Hematopoietic multipotent progenitor cell treated with erythropoietin and hydrocortisone succinate and interleukin-3 and kit ligand, for 17 days (in vitro differentiated cells): ENCODE data around the gene GRWD1.
"Not testable (repeated sequence)": the region's sequence is repeated elsewhere in the genome, so short reads cannot be mapped to it uniquely, and the experiment has no call there.

Experiments
- DNase-seq: peaks from one replicate; pipeline ENCODE4 v3.0.0-alpha.2; 2015; ENCODE audit warnings: low spot score

GRWD1 gene

DNA sequence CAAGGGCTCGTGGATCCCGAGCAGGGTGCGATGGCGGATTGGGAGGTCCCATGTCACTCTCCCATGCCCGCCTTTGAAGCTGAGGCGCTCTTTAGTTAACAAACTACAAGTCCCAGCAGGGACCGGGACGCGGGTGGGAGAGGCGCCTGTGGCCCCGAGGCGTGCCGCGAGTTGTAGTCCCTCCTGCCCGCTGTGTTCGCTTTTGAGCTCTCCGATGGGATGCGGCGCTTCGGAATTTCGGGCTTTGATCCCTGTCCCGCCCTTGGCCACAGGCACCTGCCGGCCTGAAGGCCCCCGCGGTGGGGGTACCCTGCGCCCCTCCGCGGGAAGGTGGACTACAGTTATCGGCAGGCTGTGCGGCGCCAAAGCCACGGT, 34.4 kb downstream of the GRWD1 start:
- no peak for DNase-seq

GRCh38 chr19:48480558-48481500, 35.0 kb downstream of the GRWD1 start:
- no peak for DNase-seq

DNA sequence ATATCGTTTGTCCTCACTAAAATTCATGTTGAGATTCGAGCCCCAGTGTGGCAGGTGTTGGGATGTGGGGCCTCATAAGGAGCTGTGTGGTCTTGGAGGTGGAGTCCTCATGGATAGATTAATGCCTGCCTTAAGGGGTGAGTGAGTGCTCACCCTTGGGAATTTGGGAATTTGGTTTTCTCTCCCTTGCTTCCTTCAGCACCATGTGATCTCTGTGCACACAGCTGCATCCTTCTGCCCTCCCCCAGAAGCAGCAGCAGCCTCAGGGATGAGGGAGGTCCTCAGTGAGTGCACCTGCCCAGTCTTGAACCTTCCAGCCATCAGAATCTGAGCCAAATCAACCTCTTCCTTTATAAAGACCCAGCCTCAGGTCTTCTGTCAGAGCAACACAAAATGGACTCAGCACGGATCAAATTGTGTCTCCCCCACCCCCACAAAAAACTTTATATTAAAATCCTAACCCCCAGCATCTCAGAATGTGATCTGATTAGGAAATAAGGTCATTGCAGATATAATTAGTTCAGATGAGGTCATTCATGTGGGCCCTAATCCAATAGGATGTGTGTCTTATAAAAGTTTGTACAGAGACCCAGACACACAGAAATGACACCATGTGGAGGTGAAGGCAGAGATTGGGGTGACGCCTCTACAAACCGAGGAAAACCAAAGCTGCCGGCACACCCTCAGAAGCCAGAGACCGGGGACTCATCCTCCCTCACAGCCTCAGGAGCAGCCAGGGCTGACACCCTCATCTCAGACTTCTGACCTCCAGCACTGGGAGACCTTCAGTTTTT, 36.3 kb downstream of the GRWD1 start:
- no peak for DNase-seq

- no peak for DNase-seq
Measured at GRCh38 chr19:48483301-48483700, 37.5 kb downstream of the GRWD1 start.

DNA sequence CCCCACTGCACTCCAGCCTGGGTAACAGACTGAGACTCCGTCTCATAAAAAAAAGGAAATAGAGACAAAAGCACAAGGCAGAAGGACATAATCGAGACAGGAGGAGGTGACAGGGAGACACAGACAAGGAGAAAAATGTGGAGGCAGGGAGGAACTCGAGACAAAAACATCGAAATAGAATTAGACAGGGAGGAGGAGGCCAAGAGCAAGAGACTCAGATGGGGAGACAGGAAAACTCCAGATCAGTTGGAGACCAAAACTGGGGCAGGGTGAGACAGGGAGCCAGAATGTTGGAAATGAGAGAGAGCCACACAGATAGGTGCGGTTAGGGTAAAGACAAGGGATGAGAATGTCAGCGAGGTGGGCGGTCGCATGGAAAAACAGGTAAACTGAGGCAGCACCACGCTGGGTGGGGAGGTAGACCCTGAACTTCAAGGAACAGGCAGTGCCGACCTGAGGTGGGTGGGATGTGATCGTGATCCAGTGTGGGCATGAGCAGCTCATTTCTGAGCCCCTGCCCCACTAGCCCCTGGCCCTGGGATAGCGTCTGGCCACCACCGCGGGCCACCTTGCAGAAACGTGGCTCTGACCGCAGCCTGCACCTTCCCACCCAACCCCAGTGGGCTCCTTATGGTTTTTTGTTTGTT, 38.6 kb downstream of the GRWD1 start:
- no peak for DNase-seq

DNA sequence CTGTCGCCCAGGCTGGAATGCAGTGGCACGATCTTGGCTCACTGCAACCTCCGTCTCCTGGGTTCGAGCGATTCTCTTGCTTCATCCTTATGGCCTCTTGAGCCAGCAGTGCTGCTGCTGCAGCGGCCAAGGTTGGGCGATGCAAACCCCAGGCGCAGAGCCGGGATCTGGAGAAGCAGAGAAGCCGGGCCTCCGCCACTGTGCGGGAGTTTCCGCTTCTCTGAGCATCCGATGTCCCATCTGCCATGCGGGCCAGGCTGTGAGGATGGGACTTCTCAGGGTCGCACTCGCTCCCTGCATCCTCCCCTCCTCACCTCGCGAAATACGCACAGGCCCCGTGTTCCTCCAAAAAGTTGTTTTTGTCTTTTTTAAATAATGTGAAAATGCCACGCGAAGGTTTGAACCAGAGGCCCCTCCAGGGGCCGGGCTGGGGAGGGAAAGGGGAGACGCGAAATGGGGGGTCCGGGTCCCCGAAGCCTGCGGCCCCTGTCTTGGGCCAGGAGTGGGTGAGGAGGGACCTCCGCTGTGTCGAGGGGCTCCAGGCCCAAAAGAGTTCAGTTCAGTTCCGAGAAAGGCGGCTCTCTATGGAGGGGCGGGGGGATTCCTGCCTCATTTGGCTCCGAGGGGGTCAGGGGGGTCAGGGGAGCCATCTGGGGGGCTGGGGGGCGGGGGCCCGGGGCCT, 39.3 kb downstream of the GRWD1 start:
- DNase-seq = no peak

- not testable (repeated sequence) for DNase-seq
Measured at GRCh38 chr19:48486706-48487105, 40.9 kb downstream of the GRWD1 start.

GRCh38 chr19:48487544-48487943, 41.8 kb downstream of the GRWD1 start:
- DNase-seq = no peak

DNA sequence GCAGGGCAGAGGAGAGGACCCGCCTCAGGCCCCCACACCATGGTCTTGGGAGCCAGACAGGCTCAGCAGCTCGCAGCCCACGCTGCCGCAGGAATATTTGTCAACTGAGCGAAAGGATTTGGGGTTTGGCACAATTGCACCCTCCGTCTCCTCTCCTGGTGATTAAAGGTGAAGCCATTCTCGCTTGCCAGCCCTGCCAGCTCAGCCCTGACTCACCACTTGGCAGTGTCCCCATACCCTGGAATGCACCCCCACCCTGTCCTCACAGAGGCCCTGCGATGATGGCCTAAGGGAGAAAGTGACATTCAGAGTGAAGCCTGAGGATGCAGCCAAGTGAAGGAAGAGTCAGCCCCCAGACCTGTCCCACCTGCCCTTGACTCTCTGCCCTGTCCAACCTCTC, 42.2 kb downstream of the GRWD1 start:
- peak; percentile 34 for DNase-seq

- not testable (repeated sequence) for DNase-seq
Measured at GRCh38 chr19:48488478-48488877, 42.7 kb downstream of the GRWD1 start.

- peak; percentile 82 for DNase-seq
Measured at GRCh38 chr19:48489608-48490216, 43.9 kb downstream of the GRWD1 start.

- peak; percentile 26 for DNase-seq
Measured at GRCh38 chr19:48490981-48491792, 45.4 kb downstream of the GRWD1 start.

DNA sequence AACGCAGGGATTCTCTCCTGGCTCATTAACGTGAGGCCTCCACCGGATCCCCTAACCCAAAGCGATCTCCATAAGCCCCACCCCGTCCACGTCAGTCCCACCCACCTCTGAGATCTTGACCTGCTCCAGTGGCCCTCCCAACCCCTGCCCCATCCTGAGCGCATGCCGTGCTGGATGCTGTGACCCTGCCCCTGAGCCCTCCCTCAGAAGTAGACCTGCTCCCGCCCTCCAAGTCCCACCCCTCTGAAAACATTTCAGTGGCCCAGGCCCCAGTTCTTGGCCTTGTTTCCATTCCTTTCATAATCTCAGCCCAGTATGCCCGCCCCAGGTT, 46.0 kb downstream of the GRWD1 start:
- DNase-seq = no peak

GRCh38 chr19:48492925-48493717, 47.3 kb downstream of the GRWD1 start:
- DNase-seq = peak; percentile 94

- DNase-seq = no peak
Measured at GRCh38 chr19:48493718-48494401, 48.1 kb downstream of the GRWD1 start.

GRCh38 chr19:48495396-48495795, 49.6 kb downstream of the GRWD1 start:
- no peak for DNase-seq

- DNase-seq = no peak
Measured at GRCh38 chr19:48496959-48497727, 51.4 kb downstream of the GRWD1 start.

- no peak for DNase-seq
Measured at GRCh38 chr19:48497728-48498594, 52.2 kb downstream of the GRWD1 start.
